Endothelial cell (in vitro differentiated cells): ENCODE results near the gene KANK4. TPM values are rescaled to one million over a fixed set of nuclear protein-coding genes. Genes with fewer than 3 reads are reported as not detected.
A peak's percentile ranks its signal among the peaks of the same experiment; 100 is the strongest.

ENCODE experiments used
- DNase-seq: peaks from one replicate; pipeline ENCODE4 v3.0.0; 2021; ENCODE audit warnings: low spot score
- H3K27ac Mint-ChIP-seq: one replicate; pipeline ENCODE4 v1.8.0; 2021; ENCODE audit warnings: mixed read lengths, inconsistent platforms; ENCODE audit not compliant: unreplicated experiment
- H3K27me3 Mint-ChIP-seq: one replicate; pipeline ENCODE4 v1.8.0; 2021; ENCODE audit warnings: mild to moderate bottlenecking, moderate library complexity, mixed read lengths, inconsistent platforms; ENCODE audit not compliant: unreplicated experiment
- H3K36me3 Mint-ChIP-seq: one replicate; pipeline ENCODE4 v1.8.0; 2021; ENCODE audit warnings: mild to moderate bottlenecking, low read depth, mixed read lengths, inconsistent platforms; ENCODE audit not compliant: unreplicated experiment
- H3K4me1 Mint-ChIP-seq: one replicate; pipeline ENCODE4 v1.8.0; 2021; ENCODE audit warnings: mild to moderate bottlenecking, mixed read lengths, inconsistent platforms; ENCODE audit not compliant: unreplicated experiment
- H3K4me3 Mint-ChIP-seq: one replicate; pipeline ENCODE4 v1.8.0; 2021; ENCODE audit warnings: mild to moderate bottlenecking, mixed read lengths, inconsistent platforms; ENCODE audit not compliant: unreplicated experiment
- H3K9me3 Mint-ChIP-seq: one replicate; pipeline ENCODE4 v1.8.0; 2021; ENCODE audit warnings: mixed read lengths, inconsistent platforms; ENCODE audit not compliant: unreplicated experiment
- CTCF ChIP-seq: fragments of 200-600 bp; sonication (generic); IDR thresholded peaks from one replicate; pipeline ENCODE4 v1.5.0; 2021; ENCODE audit warnings: antibody characterized with exemption; ENCODE audit not compliant: unreplicated experiment
- total RNA-seq: library from RNA; stranded (reverse); fragmentation: NEBNext Ultra II Directional; extraction: Animal tissue kit (Norgen Biotek cat#: 25700); gene quantifications from one replicate; pipeline ENCODE4 v1.2.1, GENCODE V29; 2021; ENCODE audit not compliant: unreplicated experiment

The KANK4 gene
- total RNA-seq, 1 donor from 2014 or later, result 1.4 TPM

GRCh38 chr1:62346886-62347285 is 27.7 kb upstream of the KANK4 start:
- no peak for DNase-seq
- no peak for TF ChIP-seq CTCF
- Mint-ChIP-seq H3K36me3 (no peaks in the 10 kb centered on the region), H3K9me3 (no peaks in the 10 kb centered on the region), H3K27ac (no peak overlapping the region), H3K27me3 (peaks cover 10% of the 10 kb centered on the region), H3K4me3 (no peak overlapping the region), H3K4me1 (peaks cover 20% of the 10 kb centered on the region)

- Mint-ChIP-seq H3K36me3 (no peaks in the 10 kb centered on the region), H3K27me3 (peaks cover 14% of the 10 kb centered on the region), H3K9me3 (no peaks in the 10 kb centered on the region), H3K27ac (no peak overlapping the region), H3K4me3 (no peak overlapping the region), H3K4me1 (peaks cover 26% of the 10 kb centered on the region)
- no peak for DNase-seq
- TF ChIP-seq CTCF, result no peak
Measured at GRCh38 chr1:62343911-62344310, 24.7 kb upstream of the KANK4 start.

- Mint-ChIP-seq H3K27me3 (peaks cover 16% of the 10 kb centered on the region), H3K36me3 (no peaks in the 10 kb centered on the region), H3K27ac (no peak overlapping the region), H3K4me3 (peak overlapping the region; percentile 4), H3K4me1 (peaks cover 28% of the 10 kb centered on the region), H3K9me3 (no peaks in the 10 kb centered on the region)
- no peak for TF ChIP-seq CTCF
- DNase-seq, result no peak
Measured at GRCh38 chr1:62342270-62342669, 23.0 kb upstream of the KANK4 start.

- Mint-ChIP-seq H3K9me3 (no peaks in the 10 kb centered on the region), H3K27me3 (peaks cover 16% of the 10 kb centered on the region), H3K4me1 (peaks cover 28% of the 10 kb centered on the region), H3K36me3 (no peaks in the 10 kb centered on the region), H3K4me3 (no peak overlapping the region), H3K27ac (peak overlapping the region; percentile 1)
- TF ChIP-seq CTCF, result no peak
- no peak for DNase-seq
Measured at GRCh38 chr1:62341615-62342014, 22.4 kb upstream of the KANK4 start.

GRCh38 chr1:62341089-62341488 is 21.9 kb upstream of the KANK4 start:
- Mint-ChIP-seq H3K27me3 (peaks cover 17% of the 10 kb centered on the region), H3K36me3 (no peaks in the 10 kb centered on the region), H3K4me3 (no peak overlapping the region), H3K27ac (peak overlapping the region; percentile 1), H3K4me1 (peaks cover 30% of the 10 kb centered on the region), H3K9me3 (no peaks in the 10 kb centered on the region)
- DNase-seq, result no peak
- TF ChIP-seq CTCF, result no peak
